Prostate gland (tissue), 2 donors: ENCODE data around the gene PLCG2. TPM values are rescaled to one million over a fixed set of nuclear protein-coding genes. Genes with fewer than 3 reads are reported as not detected.

Source experiments
- DNase-seq: peaks from one replicate; pipeline ENCODE4 v3.0.0-alpha.2; 2019; ENCODE audit warnings: low spot score
- H3K27ac ChIP-seq, 2 donors: fragments of 200-600 bp; sonication (generic); 2 replicates each; pipeline ENCODE4 v1.5.1; 2017 to 2019
- H3K27me3 ChIP-seq: fragments of 200-600 bp; sonication (generic); replicated peaks from 2 replicates; pipeline ENCODE4 v1.5.1; 2019; ENCODE audit not compliant: insufficient read depth
- H3K36me3 ChIP-seq, 2 donors: fragments of 200-600 bp; sonication (generic); 1 replicate in 1 of 2; 2 replicates in 1 of 2; pipeline versions ENCODE4 v1.5.1 to v1.8.1; 2017 to 2019
- H3K4me1 ChIP-seq: fragments of 200-600 bp; sonication (generic); replicated peaks from 2 replicates; pipeline ENCODE4 v1.5.1; 2019
- H3K4me3 ChIP-seq, 2 donors: fragments of 200-600 bp; sonication (generic); 2 replicates each; pipeline ENCODE4 v1.5.1; 2017 to 2019
- H3K9me3 ChIP-seq: fragments of 200-600 bp; sonication (generic); 2 replicates; pipeline ENCODE4 v1.5.1; 2017
- CTCF ChIP-seq, 4 experiments: fragments of 200-600 bp in 2 of 4; fragments of 450-650 bp in 2 of 4; sonication (generic) in 2 of 4; IDR thresholded peaks; 1 replicate in 3 of 4; 2 replicates in 1 of 4; pipeline ENCODE4 v1.5.1; 2016 to 2019; ENCODE audit warnings: antibody characterized with exemption in 4 of 4, mild to moderate bottlenecking in 2 of 4, moderate library complexity in 2 of 4
- POLR2A ChIP-seq: fragments of 450-650 bp; IDR thresholded peaks from one replicate; pipeline ENCODE4 v1.6.1; 2016; ENCODE audit warnings: antibody characterized with exemption, mild to moderate bottlenecking
- POLR2AphosphoS5 ChIP-seq: sonication (generic); formaldehyde crosslinking; IDR thresholded peaks from one replicate; pipeline ENCODE4 v1.6.1; 2017; ENCODE audit warnings: antibody characterized with exemption
- WGBS: methylation state at CpG from one replicate; pipeline ENCODE4 v1.1.5; 2018; 5-methylcytosine and 5-hydroxymethylcytosine counted together
- intact Hi-C: fragments of 100-400 bp; cut with DNase I; formaldehyde crosslinking; loops from one replicate; pipeline ENCODE4 v1.14.2; 2022
- total RNA-seq, 2 donors: library from RNA; depleted of rRNA; stranded (reverse); fragments of >200 nt; gene quantifications; one replicate each; pipeline ENCODE4 v1.1.0, GENCODE V29; 2016

PLCG2 gene
- total RNA-seq, 2 donors from 2014 or later = 10.3 to 12.8 TPM

- Histone ChIP-seq H3K36me3 (no peaks in the 10 kb centered on the region), H3K9me3 (no peaks in the 10 kb centered on the region), H3K27me3 (no peaks in the 10 kb centered on the region), H3K27ac (no peak overlapping the region), H3K4me1 (no peaks in the 10 kb centered on the region), H3K4me3 (no peak overlapping the region)
- DNase-seq = no peak
- no peak for TF ChIP-seq CTCF (IDR thresholded peaks at IDR 0.05)
- TF ChIP-seq POLR2AphosphoS5 = no peak
- TF ChIP-seq POLR2A = no peak
- intact Hi-C loops = no loop called here
- WGBS = 87% methylated on average over 2 of the region's 2 CpGs
Observed at GRCh38 chr16:81881228-81881627, 102.1 kb downstream of the PLCG2 start.

GRCh38 chr16:81882559-81882958, 103.5 kb downstream of the PLCG2 start:
- TF ChIP-seq CTCF (IDR thresholded peaks at IDR 0.05) (no peak), POLR2A (no peak), POLR2AphosphoS5 (no peak)
- intact Hi-C loops = no loop called here
- H3K36me3 ChIP-seq = no peaks in the 10 kb centered on the region
- DNase-seq = no peak
- no peaks in the 10 kb centered on the region for H3K27me3 ChIP-seq
- 78% methylated on average over 5 of the region's 5 CpGs for WGBS
- H3K27ac ChIP-seq = no peak overlapping the region
- H3K4me3 ChIP-seq = no peak overlapping the region
- H3K9me3 ChIP-seq = no peaks in the 10 kb centered on the region
- H3K4me1 ChIP-seq = no peaks in the 10 kb centered on the region

GRCh38 chr16:81883235-81883634, 104.1 kb downstream of the PLCG2 start:
- Histone ChIP-seq H3K27me3 (no peaks in the 10 kb centered on the region), H3K36me3 (no peaks in the 10 kb centered on the region), H3K4me1 (no peaks in the 10 kb centered on the region), H3K4me3 (no peak overlapping the region), H3K27ac (no peak overlapping the region), H3K9me3 (no peaks in the 10 kb centered on the region)
- intact Hi-C loops = no loop called here
- no peak for DNase-seq
- 87% methylated on average over 6 of the region's 6 CpGs for WGBS
- TF ChIP-seq POLR2AphosphoS5 (no peak), POLR2A (no peak), CTCF (IDR thresholded peaks at IDR 0.05) (no peak)

GRCh38 chr16:81885976-81886586, 107.0 kb downstream of the PLCG2 start:
- Histone ChIP-seq H3K4me1 (no peaks in the 10 kb centered on the region), H3K9me3 (no peaks in the 10 kb centered on the region), H3K36me3 (no peaks in the 10 kb centered on the region), H3K27me3 (no peaks in the 10 kb centered on the region), H3K27ac (no peak overlapping the region), H3K4me3 (no peak overlapping the region)
- peak in 2 of 4 experiments; percentile 39 to 47 for TF ChIP-seq CTCF (IDR thresholded peaks at IDR 0.05)
- no peak for TF ChIP-seq POLR2A
- TF ChIP-seq POLR2AphosphoS5 = no peak
- WGBS = 57% methylated on average over 9 of the region's 9 CpGs
- intact Hi-C loops = no loop called here
- DNase-seq = no peak
